PC-9 (cell line): Measurements from ENCODE around the gene RGS3. TPM values are rescaled to one million over a fixed set of nuclear protein-coding genes. Genes with fewer than 3 reads are reported as not detected.
A peak's percentile ranks its signal among the peaks of the same experiment; 100 is the strongest.

Experiments
- BruUV-seq: library from RNA; stranded (reverse); fragments of 400-500 nt; replicated peaks from 2 replicates; lab custom pipeline; 2021; lab: Mats Ljungman, UMichigan
- CTCF ChIA-PET: fragments of 300-600 bp; sonication (Branson Sonifier 250); formaldehyde crosslinking; loops from one replicate; lab custom pipeline; 2022; ENCODE audit warnings: antibody characterized with exemption; lab: Charles Lee
- POLR2A ChIA-PET: fragments of 300-600 bp; sonication (Branson Sonifier 250); formaldehyde crosslinking; loops from one replicate; lab custom pipeline; 2022; ENCODE audit warnings: antibody characterized with exemption; ENCODE audit not compliant: unreplicated experiment; lab: Charles Lee
- DNase-seq, 2 experiments: peaks; one replicate each; pipeline versions ENCODE4 v3.0.0 to v3.0.0-alpha.2; 2015 to 2022; ENCODE audit warnings: mixed read lengths in 1 of 2
- H2AFZ ChIP-seq: fragments of 200-600 bp; sonication (generic); 2 replicates; pipeline ENCODE4 v1.8.1; 2017; ENCODE audit warnings: antibody characterized with exemption
- H3F3A ChIP-seq: fragments of 200-600 bp; sonication (generic); 2 replicates; pipeline ENCODE4 v1.8.1; 2017; ENCODE audit warnings: antibody characterized with exemption, mild to moderate bottlenecking, low read depth; ENCODE audit not compliant: insufficient read depth
- H3K27ac ChIP-seq: fragments of 200-600 bp; sonication (generic); 2 replicates; pipeline ENCODE4 v1.6.1; 2016; ENCODE audit warnings: mixed run types
- H3K27me3 ChIP-seq: fragments of 200-600 bp; sonication (generic); 2 replicates; pipeline ENCODE4 v1.6.1; 2016; ENCODE audit warnings: low read depth, mixed run types; ENCODE audit not compliant: insufficient read depth
- H3K36me3 ChIP-seq: fragments of 200-600 bp; sonication (generic); 2 replicates; pipeline ENCODE4 v1.6.1; 2016; ENCODE audit warnings: low read depth, mixed run types
- H3K4me1 ChIP-seq: fragments of 200-600 bp; sonication (generic); replicated peaks from 2 replicates; pipeline ENCODE4 v1.6.1; 2016; ENCODE audit warnings: mixed run types; ENCODE audit not compliant: insufficient read depth
- H3K4me2 ChIP-seq: fragments of 200-600 bp; sonication (generic); 2 replicates; pipeline ENCODE4 v1.6.1; 2017; ENCODE audit warnings: mixed run types
- H3K4me3 ChIP-seq: fragments of 200-600 bp; sonication (generic); 2 replicates; pipeline ENCODE4 v1.6.1; 2016; ENCODE audit warnings: mixed run types
- H3K79me2 ChIP-seq: fragments of 200-600 bp; sonication (generic); 2 replicates; pipeline ENCODE4 v1.6.1; 2017; ENCODE audit warnings: low read depth, mixed run types
- H3K9me2 ChIP-seq: fragments of 200-600 bp; sonication (generic); 2 replicates; pipeline ENCODE4 v1.8.1; 2017; ENCODE audit warnings: mild to moderate bottlenecking; ENCODE audit not compliant: insufficient read depth
- H3K9me3 ChIP-seq: fragments of 200-600 bp; sonication (generic); 2 replicates; pipeline ENCODE4 v1.8.1; 2016; ENCODE audit warnings: low read depth; ENCODE audit not compliant: insufficient read depth
- H4K20me1 ChIP-seq: fragments of 200-600 bp; sonication (generic); 2 replicates; pipeline ENCODE4 v1.8.1; 2017; ENCODE audit not compliant: insufficient read depth
- CTCF ChIP-seq: fragments of 200-600 bp; sonication (generic); conservative IDR thresholded peaks from 2 replicates; pipeline ENCODE4 v1.6.1; 2017; ENCODE audit warnings: mixed run types, antibody characterized with exemption, mild to moderate bottlenecking, moderate library complexity
- EZH2 ChIP-seq: fragments of 200-600 bp; sonication (generic); IDR thresholded peaks from 2 replicates; pipeline ENCODE4 v1.8.0; 2017; ENCODE audit warnings: antibody characterized with exemption, low read depth
- intact Hi-C: fragments of 100-400 bp; cut with micrococcal nuclease; formaldehyde crosslinking; loops from one replicate; pipeline ENCODE4 v1.10.0; 2022; ENCODE audit not compliant: unreplicated experiment
- total RNA-seq: library from RNA; stranded (reverse); gene quantifications from 2 replicates; pipeline ENCODE4 v1.2.3, GENCODE V29; 2021

RGS3 gene
- total RNA-seq, 1 experiment from 2014 or later: 75.8 TPM

DNA sequence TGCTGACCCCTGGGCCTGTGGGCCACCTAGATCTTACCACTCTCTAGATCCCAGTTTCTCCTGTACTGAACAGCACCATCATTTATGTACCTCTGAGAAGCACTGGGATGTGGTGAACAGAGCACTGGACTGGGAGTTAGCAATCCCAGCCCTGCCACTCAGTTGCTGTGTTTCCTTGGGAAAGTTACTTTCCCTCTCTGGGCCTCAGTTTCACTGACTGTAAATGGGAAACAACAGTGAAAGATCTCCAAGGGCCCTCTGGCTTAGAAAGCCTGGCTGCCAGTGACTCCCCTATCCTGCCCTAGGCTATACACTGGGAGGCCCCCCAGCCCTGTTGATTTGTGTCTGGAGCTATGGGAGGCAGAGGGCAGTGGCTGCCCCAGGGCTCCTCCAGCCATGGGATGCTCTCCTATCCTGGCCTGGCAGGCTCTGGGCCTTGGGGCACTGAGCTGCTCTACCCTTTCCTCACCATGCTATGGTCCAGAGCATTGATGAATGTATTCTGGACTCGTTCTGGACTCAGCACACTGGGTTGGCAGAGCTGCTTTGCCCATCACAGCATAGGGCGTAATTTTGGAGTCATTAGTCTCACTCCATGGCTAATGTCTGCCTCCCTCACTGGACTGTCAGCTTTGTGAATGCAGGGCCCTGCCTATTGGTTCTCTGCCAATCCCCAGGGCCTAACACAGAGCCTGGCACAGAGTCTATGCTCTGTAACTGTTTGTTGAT lies 99.3 kb downstream of the RGS3 start:
- Histone ChIP-seq H3K27ac (no peak overlapping the region), H4K20me1 (no peaks in the 10 kb centered on the region), H3K79me2 (peaks cover 10% of the 10 kb centered on the region; the same call in 1 of the 2 replicates), H3F3A (peaks cover 10% of the 10 kb centered on the region; the same call in 1 of the 2 replicates), H3K9me2 (no peaks in the 10 kb centered on the region), H3K27me3 (no peaks in the 10 kb centered on the region), H3K4me2 (no peak overlapping the region), H3K4me1 (peaks cover 23% of the 10 kb centered on the region), H3K9me3 (no peaks in the 10 kb centered on the region), H2AFZ (no peak overlapping the region), H3K4me3 (no peak overlapping the region), H3K36me3 (no peaks in the 10 kb centered on the region)
- BruUV-seq: no TSS peak
- ChIA-PET CTCF (no interaction called here), POLR2A (no interaction called here)
- no peak for DNase-seq
- intact Hi-C loops: no loop called here
- no peak for TF ChIP-seq CTCF
- TF ChIP-seq EZH2: no peak

DNA sequence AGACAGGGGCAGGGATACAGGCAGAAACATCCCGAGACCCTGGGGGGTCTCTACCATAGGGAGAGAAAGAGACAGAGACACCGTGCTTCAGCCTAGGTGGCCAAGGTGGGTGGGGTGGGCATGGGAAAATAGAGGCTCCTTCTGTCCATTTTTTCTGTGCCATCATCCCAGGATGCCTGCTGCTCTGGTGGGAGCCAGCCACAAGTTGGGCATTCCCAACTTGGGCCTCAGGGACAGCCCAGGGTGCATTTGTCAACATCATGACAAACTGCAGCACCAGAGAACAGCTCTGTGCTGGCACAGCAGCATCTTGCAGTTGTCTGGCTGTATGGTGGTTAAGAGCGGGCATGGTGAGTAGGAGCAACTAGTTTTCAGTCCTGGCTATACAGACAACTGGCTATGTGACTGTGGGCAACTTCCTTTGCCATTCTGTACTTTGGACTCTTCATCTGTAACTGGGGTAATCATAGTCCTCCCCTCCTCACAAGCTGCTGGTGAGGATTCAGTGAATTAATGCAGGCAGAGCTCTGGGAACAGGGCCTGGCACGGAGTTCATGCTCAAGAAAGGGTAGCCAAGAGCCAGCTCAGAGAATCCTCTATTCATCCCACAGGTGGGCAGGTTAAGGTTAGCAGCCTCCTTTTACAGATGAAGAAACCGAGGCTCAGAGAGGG lies 100.4 kb downstream of the RGS3 start:
- Histone ChIP-seq H3F3A (peaks cover 10% of the 10 kb centered on the region; the same call in 1 of the 2 replicates), H3K4me1 (peaks cover 23% of the 10 kb centered on the region), H3K27ac (0 out of 2 replicates have a peak overlapping the region, but pooled peaks have one; percentile 90), H3K27me3 (no peaks in the 10 kb centered on the region), H3K36me3 (no peaks in the 10 kb centered on the region), H3K4me3 (no peak overlapping the region), H3K9me3 (no peaks in the 10 kb centered on the region), H3K4me2 (peak overlapping the region; percentile 94), H3K9me2 (no peaks in the 10 kb centered on the region), H4K20me1 (no peaks in the 10 kb centered on the region), H2AFZ (no peak overlapping the region), H3K79me2 (peaks cover 15% of the 10 kb centered on the region)
- CTCF ChIA-PET: no interaction called here
- no TSS peak for BruUV-seq
- TF ChIP-seq EZH2: no peak
- no peak for TF ChIP-seq CTCF
- intact Hi-C loops: no loop called here
- no peak for DNase-seq
- POLR2A ChIA-PET: no interaction called here

- H3K79me2 ChIP-seq: peaks cover 20% of the 10 kb centered on the region
- intact Hi-C loops: loop anchor here (1.0 kb wide), 2 partner anchors 14 to 16 kb away; no protein-coding TSS in a partner anchor
- H3K27me3 ChIP-seq: no peaks in the 10 kb centered on the region
- peak overlapping the region; percentile 94 for H3K4me2 ChIP-seq
- peaks cover 25% of the 10 kb centered on the region for H3K4me1 ChIP-seq
- H3F3A ChIP-seq: peaks cover 12% of the 10 kb centered on the region; the same call in 1 of the 2 replicates
- H3K4me3 ChIP-seq: peak overlapping the region; percentile 69
- no peaks in the 10 kb centered on the region for H4K20me1 ChIP-seq
- H3K36me3 ChIP-seq: no peaks in the 10 kb centered on the region
- no peak for TF ChIP-seq CTCF
- TF ChIP-seq EZH2: no peak
- no peaks in the 10 kb centered on the region for H3K9me3 ChIP-seq
- BruUV-seq: no TSS peak
- peak overlapping the region; percentile 90 for H3K27ac ChIP-seq
- ChIA-PET POLR2A (interaction anchor here (1.1 kb wide), 1 partner anchor 14 kb away, joined by 3 read pairs; no protein-coding TSS in a partner anchor), CTCF (interaction anchor here (0.9 kb wide), 1 partner anchor 27 kb away, joined by 4 read pairs; no protein-coding TSS in a partner anchor)
- peak overlapping the region; percentile 91 for H2AFZ ChIP-seq
- H3K9me2 ChIP-seq: no peaks in the 10 kb centered on the region
- peak; percentile 46 to 74 for DNase-seq
These were observed 101.1 kb downstream of the RGS3 start for GRCh38 chr9:113564498-113565237.
